GM18867 (cell line): ENCODE measurements around the gene BORCS6.

Experiments used
- ATAC-seq: cut with Tn5 transposase; IDR thresholded peaks from one replicate; pipeline ENCODE4 v1.9.1; 2021; ENCODE audit warnings: mild to moderate bottlenecking, moderate library complexity; ENCODE audit not compliant: unreplicated experiment

Gene BORCS6

DNA sequence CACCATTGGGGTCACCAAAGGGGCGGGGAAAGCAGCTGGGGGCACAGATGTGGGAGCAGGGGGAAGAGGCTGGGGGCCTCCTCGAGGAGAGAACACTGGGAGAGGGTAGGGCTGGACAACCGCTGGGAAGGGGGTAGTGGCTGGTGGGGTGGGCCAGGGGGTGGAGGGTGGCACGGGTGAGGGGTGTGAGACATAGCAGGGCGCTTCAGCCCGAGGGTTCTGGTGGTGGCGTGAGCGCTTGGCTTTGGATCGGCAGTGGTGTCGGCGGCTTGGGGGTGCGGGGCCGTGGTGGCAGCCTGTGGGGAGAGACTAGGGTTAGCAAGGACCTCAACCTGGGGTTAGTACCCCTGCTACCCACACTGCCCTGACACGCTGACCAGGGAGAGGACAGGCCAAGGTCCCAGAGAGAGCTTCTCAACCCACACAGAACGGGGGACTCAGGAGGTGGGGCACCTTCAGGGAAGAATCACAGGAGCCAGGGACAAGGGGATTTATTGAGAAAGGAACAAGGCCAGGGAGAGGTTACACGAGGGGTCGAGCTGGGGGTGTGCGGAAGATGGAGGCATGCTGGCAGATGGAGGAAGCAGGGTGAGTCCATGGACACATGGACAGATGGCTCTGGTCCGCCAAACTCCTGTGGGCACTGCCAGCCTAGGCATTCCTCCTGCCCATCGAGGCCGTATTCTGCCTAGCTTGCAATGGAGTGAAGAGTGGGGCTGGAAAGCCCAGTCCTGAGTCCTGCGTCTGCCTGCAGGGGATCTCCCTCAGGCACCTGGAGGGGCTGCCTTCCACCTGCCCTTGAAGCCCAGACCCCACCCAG, 46.2 kb downstream of the BORCS6 start:
- ATAC-seq: no peak

DNA sequence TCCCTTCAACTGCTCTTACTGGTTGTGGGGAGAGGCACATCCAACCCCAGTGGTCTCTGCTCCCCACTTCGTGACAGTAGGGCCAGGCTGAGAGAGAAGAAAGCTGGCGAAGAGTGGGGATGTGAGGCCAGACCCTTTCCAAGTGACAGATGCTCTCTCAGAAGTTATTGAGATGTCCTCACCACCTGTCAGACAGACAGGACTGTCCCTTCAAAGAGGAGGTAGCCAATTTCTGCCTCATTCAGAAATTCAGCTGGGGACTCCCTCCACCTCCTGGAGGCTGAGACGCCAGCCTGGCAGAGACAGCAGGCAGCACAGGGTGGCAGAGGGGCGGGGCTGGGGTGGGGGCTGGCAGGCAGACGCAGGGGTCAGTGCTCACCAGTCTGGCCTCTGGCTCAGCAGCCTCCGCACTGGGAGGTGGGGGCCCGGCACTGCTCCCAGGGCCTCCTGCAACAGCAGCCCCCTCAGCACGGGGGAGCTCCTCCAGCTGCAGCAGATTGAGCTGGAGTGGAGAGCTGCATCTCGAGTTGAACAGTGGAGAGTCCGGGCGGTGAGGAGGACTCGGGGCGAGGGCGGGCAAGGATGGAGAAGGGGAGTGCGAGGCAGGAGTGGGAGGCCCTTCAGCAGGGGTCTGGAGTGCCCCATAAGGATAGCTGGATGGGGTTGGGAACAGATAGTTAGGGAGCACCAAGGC, 46.9 kb downstream of the BORCS6 start:
- ATAC-seq: no peak

DNA sequence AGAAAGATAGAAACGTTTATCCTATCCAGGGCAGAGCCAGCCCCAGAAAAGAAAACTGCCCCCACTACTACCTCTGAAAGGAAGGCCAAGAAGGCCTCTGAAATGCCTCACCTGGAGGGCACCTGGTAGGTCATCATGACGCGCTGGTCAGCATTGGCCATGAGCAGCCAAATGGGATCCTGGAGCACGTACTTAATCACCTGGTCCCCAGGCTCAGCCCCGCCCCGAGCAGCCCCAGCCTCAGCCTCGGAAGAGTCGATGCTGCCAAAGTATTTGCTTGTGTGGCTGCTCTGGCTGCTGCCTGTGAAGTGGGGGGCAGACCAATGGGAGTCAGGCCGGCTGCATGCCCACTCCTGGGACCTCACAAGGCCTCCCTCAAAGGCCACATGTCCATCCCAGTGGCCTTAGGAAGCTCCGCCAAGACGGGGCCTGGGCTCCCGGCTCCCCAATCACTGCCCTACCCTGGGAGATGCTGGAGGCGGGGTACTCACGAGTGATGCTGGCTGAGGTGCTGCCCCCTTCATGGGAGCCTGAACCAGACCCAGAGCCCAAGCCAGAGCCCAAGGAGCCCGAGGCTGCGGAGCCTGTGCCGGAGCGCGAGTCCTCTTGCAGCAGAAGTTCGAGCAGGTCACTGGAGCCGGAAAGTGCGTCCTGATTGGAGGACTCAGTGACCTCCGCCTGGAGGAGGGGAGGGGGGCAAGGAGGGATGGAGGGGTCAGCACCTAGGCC, 47.7 kb downstream of the BORCS6 start:
- no peak for ATAC-seq

DNA sequence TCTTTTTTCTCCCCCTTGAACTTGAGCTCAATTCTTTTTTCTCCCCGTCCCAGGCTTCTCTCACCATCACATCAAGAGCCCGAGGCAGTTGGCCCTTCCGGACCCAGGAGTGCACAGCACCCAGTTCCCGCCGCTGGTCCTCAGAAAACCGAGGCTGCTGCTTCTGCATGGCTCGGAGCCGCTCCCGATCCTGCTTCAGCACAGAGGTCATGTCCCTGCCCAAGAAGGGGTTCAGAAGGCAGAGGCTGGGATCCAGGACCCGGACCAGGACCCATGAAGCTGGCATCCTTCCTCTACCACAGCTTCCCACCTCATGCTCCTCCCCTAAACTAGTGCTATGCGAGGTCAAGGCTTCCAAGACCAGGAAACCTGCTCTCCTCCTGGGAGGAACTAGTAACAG, 48.2 kb downstream of the BORCS6 start:
- no peak for ATAC-seq

DNA sequence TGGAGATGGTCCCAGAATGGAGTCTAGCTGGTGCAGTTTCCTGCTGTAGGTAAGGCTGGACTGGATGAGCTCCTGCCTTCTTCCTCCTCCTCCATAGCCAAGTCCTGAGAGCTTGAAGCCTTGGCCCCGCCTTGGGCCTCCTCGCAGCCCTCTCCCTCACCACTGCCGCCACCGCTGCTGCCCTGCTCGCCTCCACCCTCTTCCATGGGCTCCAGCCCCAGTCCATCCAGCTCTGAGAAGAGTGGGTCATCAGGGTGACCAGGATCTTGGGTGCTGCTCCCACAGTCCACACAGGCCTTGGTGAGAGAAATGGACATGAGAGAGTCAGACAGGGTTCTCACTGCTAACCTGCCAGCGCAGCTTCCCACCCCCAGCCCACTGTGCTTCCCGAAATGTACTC, 48.9 kb downstream of the BORCS6 start:
- ATAC-seq: no peak

DNA sequence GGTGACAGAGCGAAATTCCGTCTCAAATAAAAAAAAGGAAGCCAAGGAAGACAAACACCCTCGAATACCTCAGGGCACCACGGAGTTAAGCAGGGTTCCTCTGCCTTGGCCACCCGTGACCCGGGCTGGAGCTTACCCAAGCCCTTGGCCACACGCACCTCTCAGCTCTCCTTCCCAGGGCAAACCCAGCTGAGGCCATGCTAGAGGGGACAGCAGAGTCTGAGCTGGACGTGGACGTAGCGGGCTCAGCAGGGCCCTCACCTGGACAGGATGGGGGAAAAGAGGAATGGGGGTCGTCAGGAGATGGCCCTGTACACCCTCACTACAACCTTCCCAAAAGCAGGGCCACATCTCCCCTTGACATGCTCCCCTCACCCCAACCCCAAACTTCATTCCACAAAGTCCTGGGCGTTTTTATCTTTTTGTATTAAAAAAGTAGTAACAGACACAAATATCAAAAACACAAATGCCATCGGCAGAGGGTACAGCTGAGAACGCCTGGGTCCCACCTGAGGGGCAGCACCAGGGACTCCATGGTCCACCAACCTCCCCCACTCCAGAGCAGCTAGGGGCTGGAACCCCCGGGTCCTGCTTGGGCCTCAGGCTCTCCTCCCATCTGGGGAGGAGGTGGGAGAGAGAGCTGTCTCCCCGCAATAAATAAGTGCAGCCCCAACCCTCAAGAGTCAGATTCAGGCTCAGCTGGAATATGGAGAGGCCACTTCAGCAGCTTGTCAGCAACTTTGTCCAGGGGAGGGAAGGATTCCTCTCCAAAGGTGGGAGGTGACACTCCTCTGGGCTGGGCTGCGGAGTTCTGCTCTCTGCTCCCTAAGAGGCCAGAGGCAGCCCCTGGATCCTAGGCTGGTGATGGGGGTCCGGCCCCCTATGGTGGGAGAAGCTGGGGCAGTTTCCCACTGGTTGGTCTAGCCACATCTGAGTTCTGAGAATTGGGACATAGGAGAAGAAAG, 49.6 kb downstream of the BORCS6 start:
- ATAC-seq: no peak

DNA sequence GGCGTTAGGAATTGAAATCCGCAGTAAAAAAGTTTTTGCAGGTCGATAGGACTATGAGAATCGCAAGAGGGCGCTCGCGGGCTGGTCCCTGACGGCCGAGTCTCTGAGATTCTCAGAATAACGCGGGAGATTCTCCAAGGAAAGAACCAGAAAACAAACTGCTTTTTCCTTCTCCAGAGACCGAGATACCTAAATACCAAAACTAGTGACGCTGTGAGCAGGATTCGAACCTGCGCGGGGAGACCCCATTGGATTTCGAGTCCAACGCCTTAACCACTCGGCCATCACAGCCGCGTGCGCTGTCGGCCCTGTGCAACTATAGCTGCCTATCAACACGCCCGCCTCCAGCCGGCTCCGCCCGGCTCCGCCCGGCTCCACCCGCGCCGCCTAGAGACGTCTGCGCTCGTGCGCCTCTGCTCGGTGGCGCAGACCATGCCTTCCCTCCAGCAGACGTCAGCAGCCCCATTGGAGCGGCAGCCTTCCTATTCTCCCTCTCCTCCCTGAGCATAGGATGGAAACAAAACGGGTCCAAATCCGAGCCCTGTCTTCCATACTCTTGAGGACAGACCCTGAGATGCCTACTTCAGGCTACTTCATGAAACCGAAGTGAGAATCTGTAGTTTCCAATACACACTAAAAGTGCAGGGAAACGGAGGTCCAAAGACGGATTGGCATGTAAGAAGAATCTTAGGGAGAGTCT, 51.2 kb downstream of the BORCS6 start:
- peak; percentile 81 for ATAC-seq

DNA sequence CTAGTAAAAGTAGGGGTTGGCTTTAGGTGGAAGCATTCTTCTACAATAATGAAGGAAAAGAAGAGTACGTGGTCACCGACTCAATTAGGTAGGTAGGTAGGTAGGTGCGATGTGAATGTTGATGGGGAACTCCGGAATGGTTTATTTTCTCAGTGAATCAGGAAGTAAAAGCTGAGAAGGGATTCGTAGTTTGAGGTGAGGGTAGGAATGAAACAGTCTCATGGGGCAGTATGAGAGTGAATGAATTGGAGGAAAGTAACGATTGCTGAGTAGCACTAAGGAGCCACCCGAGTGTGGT, 51.7 kb downstream of the BORCS6 start:
- ATAC-seq: no peak
